Measurements from ENCODE around the gene DSG1. TPM values are rescaled to one million over a fixed set of nuclear protein-coding genes. Genes with fewer than 3 reads are reported as not detected.

Gene DSG1
- total and polyA plus RNA-seq, 8 donors = 0.05 TPM; not detected in 7

DNA sequence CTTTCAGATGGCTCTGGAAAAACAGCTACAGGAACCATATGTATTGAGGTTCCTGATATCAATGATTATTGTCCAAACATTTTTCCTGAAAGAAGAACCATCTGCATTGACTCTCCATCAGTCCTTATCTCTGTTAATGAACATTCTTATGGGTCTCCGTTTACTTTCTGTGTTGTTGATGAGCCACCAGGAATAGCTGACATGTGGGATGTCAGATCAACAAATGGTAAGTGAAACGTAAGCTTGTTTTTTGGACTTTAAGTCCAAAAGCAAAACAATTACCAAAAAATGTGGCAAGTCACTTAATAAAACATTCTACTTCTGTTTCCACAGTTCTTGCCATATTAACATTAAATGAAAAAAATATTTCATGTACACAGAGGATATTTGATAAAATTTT lies 85.4 kb downstream of the DSG1 start:
- Histone ChIP-seq H3K36me3 (no peaks in the 10 kb centered on the region), H3K9me3 (no peaks in the 10 kb centered on the region), H3K4me3 (no peak overlapping the region), H3K4me1 (peaks cover 0 to 17% (median 11%) of the 10 kb centered on the region in 3 donors), H3K27ac (no peak overlapping the region), H3K27me3 (no peaks in the 10 kb centered on the region)
- DNase-seq (no peak), FAIRE-seq (no peak), ATAC-seq (no peak)
- TF ChIP-seq, protein P1, sequence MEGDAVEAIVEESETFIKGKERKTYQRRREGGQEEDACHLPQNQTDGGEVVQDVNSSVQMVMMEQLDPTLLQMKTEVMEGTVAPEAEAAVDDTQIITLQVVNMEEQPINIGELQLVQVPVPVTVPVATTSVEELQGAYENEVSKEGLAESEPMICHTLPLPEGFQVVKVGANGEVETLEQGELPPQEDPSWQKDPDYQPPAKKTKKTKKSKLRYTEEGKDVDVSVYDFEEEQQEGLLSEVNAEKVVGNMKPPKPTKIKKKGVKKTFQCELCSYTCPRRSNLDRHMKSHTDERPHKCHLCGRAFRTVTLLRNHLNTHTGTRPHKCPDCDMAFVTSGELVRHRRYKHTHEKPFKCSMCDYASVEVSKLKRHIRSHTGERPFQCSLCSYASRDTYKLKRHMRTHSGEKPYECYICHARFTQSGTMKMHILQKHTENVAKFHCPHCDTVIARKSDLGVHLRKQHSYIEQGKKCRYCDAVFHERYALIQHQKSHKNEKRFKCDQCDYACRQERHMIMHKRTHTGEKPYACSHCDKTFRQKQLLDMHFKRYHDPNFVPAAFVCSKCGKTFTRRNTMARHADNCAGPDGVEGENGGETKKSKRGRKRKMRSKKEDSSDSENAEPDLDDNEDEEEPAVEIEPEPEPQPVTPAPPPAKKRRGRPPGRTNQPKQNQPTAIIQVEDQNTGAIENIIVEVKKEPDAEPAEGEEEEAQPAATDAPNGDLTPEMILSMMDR (IDR thresholded peaks at IDR 0.05) = no peak
- 63 to 66% methylated on average over 2 of the region's 2 CpGs for WGBS, 2 donors
- intact Hi-C loops (cut with DNase I) = no loop called here

Other genes starting within 250 kb of the DSG1 start
- gene DSC2, start 215.7 kb upstream of the DSG1 start, total RNA-seq = 10 to 100 TPM in 4 of 6 donors, 1 to 10 TPM in 2; 8.8 to 30.3 (median 11.9) TPM
- gene DSC2, start 215.7 kb upstream of the DSG1 start, polyA plus RNA-seq = 1 to 10 TPM; 2.7 to 5.9 TPM
- not detected for gene DSC1, start 155.3 kb upstream of the DSG1 start, total RNA-seq
- not detected for gene DSC1, start 155.3 kb upstream of the DSG1 start, polyA plus RNA-seq
- not detected for gene DSG4, start 58.6 kb downstream of the DSG1 start, total RNA-seq
- gene DSG4, start 58.6 kb downstream of the DSG1 start, polyA plus RNA-seq = not detected
- gene DSG3, start 129.6 kb downstream of the DSG1 start, total RNA-seq = not detected
- gene DSG3, start 129.6 kb downstream of the DSG1 start, polyA plus RNA-seq = under 1 TPM in 1 of 2 donors, not detected in 1; 0.02 TPM
- 10 to 100 TPM; 23.2 to 62.1 (median 26.5) TPM for gene DSG2, start 180.0 kb downstream of the DSG1 start, total RNA-seq
- gene DSG2, start 180.0 kb downstream of the DSG1 start, polyA plus RNA-seq = 10 to 100 TPM in 1 of 2 donors, 1 to 10 TPM in 1; 7.6 to 15.8 TPM